ACHN (cell line): ENCODE data around the gene DIP2C.
A peak's percentile ranks its signal among the peaks of the same experiment; 100 is the strongest.
"Not testable (repeated sequence)": the region's sequence is repeated elsewhere in the genome, so short reads cannot be mapped to it uniquely, and the experiment has no call there.

Experiments used
- DNase-seq: peaks from one replicate; pipeline ENCODE4 v3.0.0-alpha.2; 2015
- in situ Hi-C: cut with HindIII; loops from 2 replicates; pipeline ENCODE4 v1.10.0; 2017; ENCODE audit warnings: low sequenced_read_pairs, low pct_ligation_motif_present, low pct_unique_long_range_greater_than_20kb

The DIP2C gene

DNA sequence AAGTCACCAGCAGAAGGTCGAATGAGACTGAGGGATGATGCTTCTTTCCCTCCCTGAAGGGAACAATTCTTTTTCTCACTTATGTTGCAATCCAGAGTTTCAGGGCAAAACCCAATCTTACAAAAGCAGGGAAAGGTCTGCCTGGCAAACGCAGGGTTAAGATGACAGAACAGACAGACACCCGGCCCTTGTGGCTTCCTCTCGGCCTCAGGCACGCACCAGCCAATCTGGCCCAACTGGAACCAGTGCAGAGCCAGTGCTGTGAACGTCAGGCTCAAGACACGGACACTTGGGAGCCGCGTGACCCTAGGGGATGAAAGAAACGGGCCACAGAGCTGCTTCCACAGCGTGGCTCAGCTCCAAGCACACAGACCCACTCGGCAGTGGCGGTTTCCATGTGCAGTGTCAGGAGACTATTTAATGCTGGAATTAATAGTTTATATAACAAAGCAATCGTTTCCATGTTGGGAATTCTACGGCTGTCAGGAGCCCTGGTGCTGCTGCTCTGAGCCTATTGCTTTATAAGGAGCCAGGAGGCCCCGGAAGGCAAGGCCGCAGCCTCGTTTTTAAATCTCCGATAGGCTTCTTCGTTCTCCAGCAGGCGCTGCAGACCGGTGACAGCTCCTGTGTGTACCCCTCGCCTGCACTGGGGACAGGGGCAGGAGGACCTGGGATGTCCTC is 198.4 kb downstream of the DIP2C start:
- DNase-seq, result no peak
- in situ Hi-C loops, result no loop called here

DNA sequence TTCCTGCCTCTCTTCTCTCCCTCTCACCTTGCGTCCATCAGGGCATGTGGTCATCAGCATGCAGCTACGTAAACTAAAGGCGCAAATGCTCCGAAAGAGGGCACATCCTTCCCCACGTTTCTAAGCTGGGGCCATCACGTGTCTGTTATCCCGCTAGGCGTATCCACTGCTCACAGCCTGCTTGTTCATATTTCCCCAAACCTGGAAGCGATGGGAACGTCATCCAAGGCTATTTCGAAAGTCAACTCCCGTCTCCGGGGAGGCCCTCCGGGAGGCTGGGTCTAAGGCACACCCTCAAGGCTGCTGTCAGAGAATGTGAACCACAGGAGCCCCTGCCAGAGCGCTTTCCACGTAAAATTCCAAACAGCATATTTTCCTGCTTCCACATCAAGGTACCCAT is 199.2 kb downstream of the DIP2C start:
- in situ Hi-C loops, result no loop called here

DNA sequence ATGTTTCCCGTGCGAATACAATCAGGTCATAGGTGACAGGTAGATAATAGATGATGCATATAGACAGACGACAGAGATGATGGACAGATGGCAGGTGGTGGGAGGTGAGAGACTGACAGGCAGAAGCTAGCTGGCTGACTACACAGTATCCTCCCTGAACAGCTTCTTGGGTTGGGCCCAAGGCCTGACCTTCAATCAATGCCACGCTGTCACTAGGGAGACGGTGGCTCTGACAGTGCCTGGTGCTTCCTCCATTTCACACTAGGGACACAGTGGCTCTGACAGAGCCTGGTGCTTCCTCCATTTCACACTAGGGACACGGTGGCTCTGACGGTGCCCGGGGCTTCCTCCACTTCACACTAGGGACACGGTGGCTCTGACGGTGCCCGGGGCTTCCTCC is 200.1 kb downstream of the DIP2C start:
- DNase-seq, result no peak
- in situ Hi-C loops, result no loop called here

More for the DNA sequence above, 199.2 kb downstream of the DIP2C start:
- DNase-seq, result no peak

DNA sequence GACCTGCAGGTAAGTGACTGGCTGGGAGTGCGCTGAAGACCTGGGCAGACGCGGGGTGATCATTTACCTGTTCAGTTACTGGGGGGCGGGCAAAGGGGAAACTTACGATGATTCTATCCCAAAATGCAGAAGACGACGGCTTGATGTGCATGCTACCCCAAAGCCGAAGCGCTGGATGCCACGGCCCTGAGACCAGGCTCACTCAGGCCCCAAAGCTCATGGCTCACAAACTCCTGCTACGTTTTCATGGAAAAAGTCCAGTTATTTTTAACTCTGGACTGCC is 200.6 kb downstream of the DIP2C start:
- in situ Hi-C loops, result no loop called here
- DNase-seq, result no peak

- DNase-seq, result no peak
- in situ Hi-C loops, result no loop called here
These were observed 201.2 kb downstream of the DIP2C start for GRCh38 chr10:488081-488932.

DNA sequence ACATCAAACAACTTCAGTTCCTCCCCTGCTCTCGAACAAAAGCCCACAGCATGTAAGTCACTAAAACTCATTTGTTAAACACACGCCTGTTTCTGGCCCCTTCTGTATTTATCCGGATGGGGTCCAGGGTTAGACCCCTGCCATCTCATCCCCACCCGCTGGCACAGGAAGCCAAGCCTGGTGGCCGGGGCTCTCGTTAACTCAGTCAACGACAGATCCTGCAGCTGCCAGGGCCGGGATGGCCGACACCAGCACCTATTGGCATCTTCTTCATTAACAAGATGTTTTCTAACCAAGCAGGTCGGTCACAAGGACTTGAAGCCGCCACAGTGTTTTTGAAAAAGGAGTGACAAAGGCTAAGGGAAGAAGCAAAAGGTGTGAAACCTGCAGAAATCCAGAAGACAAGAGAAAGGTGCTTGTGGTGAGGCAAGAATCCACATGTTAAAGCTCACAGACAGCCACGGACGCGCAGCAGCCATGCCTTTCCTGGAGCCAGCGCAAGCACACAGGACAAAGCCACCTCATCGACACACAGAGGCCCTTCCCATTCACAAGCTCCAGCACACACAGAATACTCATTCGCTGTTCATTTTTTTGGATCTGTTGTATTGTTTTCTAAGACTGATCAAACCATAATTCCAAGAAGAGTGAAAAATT is 202.7 kb downstream of the DIP2C start:
- DNase-seq, result no peak
- in situ Hi-C loops, result no loop called here

DNA sequence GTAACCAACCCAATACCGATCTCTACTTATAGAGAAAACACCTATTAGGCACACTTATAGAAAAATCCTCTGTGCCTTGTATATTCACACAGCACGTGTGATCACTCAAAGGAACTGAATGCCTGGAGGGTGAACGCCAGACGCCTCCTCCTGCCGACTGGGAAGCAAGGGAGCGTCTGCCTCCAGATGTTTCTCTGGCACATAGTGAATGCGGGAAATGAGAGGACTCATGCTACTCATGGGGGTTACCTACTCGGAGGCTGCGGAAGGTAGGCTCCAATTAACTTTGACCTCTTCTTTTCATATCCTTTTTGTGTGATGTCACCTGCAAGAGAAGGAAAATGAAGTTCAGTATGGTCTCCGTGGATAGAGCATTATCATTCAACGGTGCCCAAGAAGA is 203.3 kb downstream of the DIP2C start:
- DNase-seq, result no peak
- in situ Hi-C loops, result no loop called here

- in situ Hi-C loops, result no loop called here
- no peak for DNase-seq
These were observed 203.7 kb downstream of the DIP2C start for GRCh38 chr10:485776-486175.

DNA sequence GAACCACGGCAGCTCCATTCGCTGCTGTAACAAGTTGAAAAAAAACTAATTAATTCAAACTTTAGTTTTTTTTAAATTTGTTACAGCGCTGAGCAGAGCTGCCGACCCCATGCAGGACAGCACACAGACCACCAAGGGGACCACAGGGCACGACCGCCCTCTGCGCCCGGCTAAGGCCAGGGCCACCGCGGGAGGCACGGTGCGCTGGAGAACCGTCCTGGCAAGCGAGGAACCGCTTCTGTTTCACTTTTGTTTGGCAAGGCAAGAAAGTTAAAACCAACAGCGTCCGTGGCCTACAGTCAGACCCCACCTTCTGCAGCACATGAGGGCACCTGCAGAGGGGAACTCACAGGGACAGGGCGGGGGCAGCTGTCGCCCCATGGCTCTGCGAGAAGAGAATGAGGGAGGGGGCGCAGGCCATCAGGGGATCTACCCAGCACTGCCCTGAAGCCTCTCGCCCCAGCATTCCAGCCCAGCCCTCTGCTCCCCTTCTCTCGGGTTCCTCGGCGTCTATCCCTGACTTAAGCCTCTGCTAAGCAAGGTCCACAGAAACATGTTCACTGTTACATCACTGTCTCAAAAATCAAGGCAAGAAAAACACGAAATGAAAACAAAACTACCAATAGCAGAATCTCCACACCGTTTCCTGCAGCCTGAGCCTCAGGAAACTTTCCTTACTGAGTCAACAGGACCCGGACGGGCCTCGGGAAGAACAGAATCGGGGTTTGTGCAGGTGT is 204.4 kb downstream of the DIP2C start:
- DNase-seq, result peak; percentile 40
- in situ Hi-C loops, result no loop called here

DNA sequence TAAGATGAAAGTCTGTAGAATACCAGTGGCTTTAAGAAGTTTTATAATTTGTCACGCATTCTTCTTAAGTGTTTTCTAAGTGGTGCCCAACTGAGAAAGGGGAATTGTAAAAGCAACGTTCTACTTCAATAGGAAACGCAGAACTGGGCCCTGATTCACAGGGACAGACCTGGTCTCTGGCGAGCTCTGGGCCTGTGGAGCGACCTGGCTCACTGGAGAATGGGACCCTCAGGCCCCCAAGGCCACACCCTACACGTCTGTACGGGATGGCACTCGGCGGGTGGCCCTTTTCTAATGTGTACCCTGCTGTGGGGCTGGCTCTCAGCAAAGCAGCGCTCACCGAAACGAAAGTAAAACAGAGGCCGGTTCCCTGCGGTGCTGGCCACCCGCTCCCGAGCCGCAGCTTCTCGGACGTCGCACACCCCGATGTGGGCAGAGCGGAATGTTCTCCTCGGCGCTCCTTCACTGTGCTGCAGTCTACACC is 205.0 kb downstream of the DIP2C start:
- in situ Hi-C loops, result no loop called here
- DNase-seq, result peak; percentile 58

- in situ Hi-C loops, result no loop called here
These were observed 206.2 kb downstream of the DIP2C start for GRCh38 chr10:483261-483660.

DNA sequence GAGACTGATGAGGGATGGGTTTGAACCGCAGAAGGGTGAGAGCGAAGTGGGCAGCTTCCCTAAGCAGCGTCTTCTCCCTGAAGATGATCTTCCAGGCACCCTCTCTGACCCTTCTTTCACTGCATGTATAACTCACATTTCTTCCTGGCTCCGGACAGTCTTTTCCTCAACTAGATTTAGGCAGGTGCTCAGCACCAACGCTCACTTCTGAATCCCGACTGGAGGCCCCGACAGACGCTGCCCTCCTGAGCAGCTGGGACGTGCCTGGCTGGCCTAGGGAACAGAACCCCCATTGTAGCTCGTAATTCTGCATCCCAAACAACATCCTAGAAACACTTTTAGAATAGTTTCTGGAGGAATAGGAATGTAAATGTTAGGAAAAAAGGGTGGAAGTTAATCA is 206.6 kb downstream of the DIP2C start:
- in situ Hi-C loops, result no loop called here
- no peak for DNase-seq

More at GRCh38 chr10:483261-483660, 206.2 kb downstream of the DIP2C start:
- DNase-seq, result no peak

GRCh38 chr10:482051-482501 is 207.4 kb downstream of the DIP2C start:
- in situ Hi-C loops, result no loop called here

GRCh38 chr10:481628-482027 is 207.8 kb downstream of the DIP2C start:
- in situ Hi-C loops, result no loop called here
- no peak for DNase-seq

More at GRCh38 chr10:482051-482501, 207.4 kb downstream of the DIP2C start:
- no peak for DNase-seq

GRCh38 chr10:480928-481552 is 208.4 kb downstream of the DIP2C start:
- in situ Hi-C loops, result no loop called here
- DNase-seq, result no peak

DNA sequence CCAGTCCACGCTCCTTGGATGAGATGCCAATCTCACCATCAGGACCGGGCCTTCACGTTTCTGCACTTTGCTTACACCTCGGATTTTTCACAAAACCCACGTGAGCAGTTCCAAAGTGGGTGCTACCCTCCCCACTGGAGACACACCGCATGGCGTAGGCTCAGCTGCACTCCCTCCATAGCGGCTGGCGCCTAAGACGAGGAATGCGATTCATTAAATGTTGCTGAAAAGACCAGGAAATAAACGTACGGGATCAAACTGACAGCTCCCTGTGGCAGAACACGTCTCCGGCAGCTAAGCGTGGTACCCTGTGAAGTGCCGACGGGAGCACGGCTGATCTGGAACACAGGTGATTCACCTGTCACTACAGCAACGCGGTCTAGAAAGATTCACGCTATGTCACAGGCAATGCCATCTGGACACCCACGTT is 209.0 kb downstream of the DIP2C start:
- in situ Hi-C loops, result no loop called here
- no peak for DNase-seq

GRCh38 chr10:479706-480497 is 209.6 kb downstream of the DIP2C start:
- DNase-seq, in situ Hi-C loops: not testable (repeated sequence)
